Fibroblast of lung (primary cell): Measurements from ENCODE around the gene PKD1L1. TPM values are rescaled to one million over a fixed set of nuclear protein-coding genes. Genes with fewer than 3 reads are reported as not detected.

Experiments
- DNase-seq, 2 donors: peaks; one replicate each; pipeline versions ENCODE4 v3.0.0 to v3.0.0-alpha.2; 2010; ENCODE audit warnings: low read depth in 2 of 2
- H2AFZ ChIP-seq: 2 replicates; pipeline ENCODE4 v1.5.1; 2012; ENCODE audit warnings: low read length, control low read depth, inconsistent platforms
- H3K27ac ChIP-seq: 2 replicates; pipeline ENCODE4 v1.5.1; 2011; ENCODE audit warnings: low read length, control low read depth; ENCODE audit not compliant: insufficient read depth
- H3K27me3 ChIP-seq: 2 replicates; pipeline ENCODE4 v1.5.1; 2011; ENCODE audit warnings: mild to moderate bottlenecking, low read length; ENCODE audit not compliant: control insufficient read depth, insufficient read depth
- H3K36me3 ChIP-seq: 2 replicates; pipeline ENCODE4 v1.5.1; 2011; ENCODE audit warnings: low read length; ENCODE audit not compliant: control insufficient read depth, insufficient read depth
- H3K4me1 ChIP-seq: 2 replicates; pipeline ENCODE4 v1.5.1; 2011; ENCODE audit warnings: low read length; ENCODE audit not compliant: control insufficient read depth, insufficient read depth; ENCODE audit errors: extremely low read depth
- H3K4me2 ChIP-seq: 2 replicates; pipeline ENCODE4 v1.5.1; 2011; ENCODE audit warnings: low read length, control low read depth; ENCODE audit not compliant: insufficient read depth; ENCODE audit errors: extremely low read depth
- H3K4me3 ChIP-seq, 4 experiments: fragments of 200-600 bp in 1 of 4; sonication (generic) in 1 of 4; replicated peaks in 1 of 4; 2 replicates each; pipeline ENCODE4 v1.5.1; 2011 to 2016; ENCODE audit warnings: low read length in 4 of 4, low read depth in 3 of 4, mild to moderate bottlenecking in 3 of 4, control low read depth in 2 of 4, inconsistent platforms in 1 of 4, mixed read lengths in 1 of 4; ENCODE audit not compliant: insufficient read depth in 1 of 4; ENCODE audit errors: control extremely low read depth in 1 of 4
- H3K79me2 ChIP-seq: 2 replicates; pipeline ENCODE4 v1.5.1; 2012; ENCODE audit warnings: mild to moderate bottlenecking, low read length, inconsistent platforms; ENCODE audit not compliant: control insufficient read depth, insufficient read depth
- H3K9ac ChIP-seq: 2 replicates; pipeline ENCODE4 v1.5.1; 2011; ENCODE audit warnings: mild to moderate bottlenecking, low read length, control low read depth; ENCODE audit not compliant: insufficient read depth
- H3K9me3 ChIP-seq: 2 replicates; pipeline ENCODE4 v1.5.1; 2012; ENCODE audit warnings: low read depth, low read length; ENCODE audit not compliant: control insufficient read depth, insufficient read depth
- H4K20me1 ChIP-seq: 2 replicates; pipeline ENCODE4 v1.5.1; 2011; ENCODE audit warnings: low read length; ENCODE audit not compliant: control insufficient read depth, insufficient read depth; ENCODE audit errors: extremely low read depth
- EZH2 ChIP-seq: IDR thresholded peaks from 2 replicates; pipeline ENCODE4 v1.5.1; 2012; ENCODE audit warnings: low read length, control low read depth, mild to moderate bottlenecking; ENCODE audit errors: missing control alignments
- polyA plus RNA-seq, 2 donors: library from polyadenylated mRNA; depleted of rRNA in 1 of 2; stranded (reverse) in 1 of 2; unstranded in 1 of 2; fragments of >200 nt; gene quantifications; 2 replicates each; pipeline ENCODE4 v1.2.1, GENCODE V29; 2011 to 2012; ENCODE audit warnings: missing spikeins in 1 of 2
- total RNA-seq: library from RNA; depleted of rRNA; stranded (reverse); fragments of >200 nt; gene quantifications from 2 replicates; pipeline ENCODE4 v1.2.1, GENCODE V29; 2014
- TF ChIP-seq, protein P1 (sequence below), 2 donors: IDR thresholded peaks in 1 of 2; conservative IDR thresholded peaks in 1 of 2; 1 replicate in 1 of 2; 2 replicates in 1 of 2; pipeline ENCODE4 v1.5.1; 2011 to 2012; ENCODE audit warnings: low read length in 2 of 2, control low read depth in 1 of 2, inconsistent platforms in 1 of 2, low read depth in 1 of 2, mild to moderate bottlenecking in 1 of 2

Gene PKD1L1
- total and polyA plus RNA-seq, 2 donors (not counting 1 experiment from before 2014, with no cell fraction given), result under 0.01 to 0.12 TPM

DNA sequence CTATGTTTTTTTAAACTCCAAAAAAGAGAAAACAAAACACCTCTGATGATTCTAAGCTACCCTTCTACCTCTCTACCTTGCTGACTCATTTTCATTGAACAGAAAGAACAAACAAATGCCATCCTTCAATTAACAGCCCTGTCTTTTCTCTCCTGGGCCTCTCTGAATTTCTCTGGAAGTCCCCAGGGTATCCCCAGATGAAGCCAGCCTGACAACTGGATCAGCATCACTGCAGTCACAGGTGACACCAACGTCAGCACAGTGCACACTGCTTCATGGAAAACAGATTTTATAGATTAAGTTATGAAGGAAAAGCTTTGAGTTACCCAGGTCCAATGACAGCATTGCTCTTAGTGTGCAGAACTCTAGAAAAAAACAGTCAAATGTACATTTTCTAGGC lies 25.5 kb upstream of the PKD1L1 start:
- H3K27me3 ChIP-seq, result no peaks in the 10 kb centered on the region
- no peak overlapping the region for H3K4me3 ChIP-seq
- no peaks in the 10 kb centered on the region for H3K9me3 ChIP-seq
- no peaks in the 10 kb centered on the region for H4K20me1 ChIP-seq
- peaks cover 6% of the 10 kb centered on the region for H3K4me1 ChIP-seq
- peaks cover 16% of the 10 kb centered on the region for H3K36me3 ChIP-seq
- no peak overlapping the region for H3K4me2 ChIP-seq
- H2AFZ ChIP-seq, result no peak overlapping the region
- TF ChIP-seq EZH2, result no peak
- TF ChIP-seq, protein P1, sequence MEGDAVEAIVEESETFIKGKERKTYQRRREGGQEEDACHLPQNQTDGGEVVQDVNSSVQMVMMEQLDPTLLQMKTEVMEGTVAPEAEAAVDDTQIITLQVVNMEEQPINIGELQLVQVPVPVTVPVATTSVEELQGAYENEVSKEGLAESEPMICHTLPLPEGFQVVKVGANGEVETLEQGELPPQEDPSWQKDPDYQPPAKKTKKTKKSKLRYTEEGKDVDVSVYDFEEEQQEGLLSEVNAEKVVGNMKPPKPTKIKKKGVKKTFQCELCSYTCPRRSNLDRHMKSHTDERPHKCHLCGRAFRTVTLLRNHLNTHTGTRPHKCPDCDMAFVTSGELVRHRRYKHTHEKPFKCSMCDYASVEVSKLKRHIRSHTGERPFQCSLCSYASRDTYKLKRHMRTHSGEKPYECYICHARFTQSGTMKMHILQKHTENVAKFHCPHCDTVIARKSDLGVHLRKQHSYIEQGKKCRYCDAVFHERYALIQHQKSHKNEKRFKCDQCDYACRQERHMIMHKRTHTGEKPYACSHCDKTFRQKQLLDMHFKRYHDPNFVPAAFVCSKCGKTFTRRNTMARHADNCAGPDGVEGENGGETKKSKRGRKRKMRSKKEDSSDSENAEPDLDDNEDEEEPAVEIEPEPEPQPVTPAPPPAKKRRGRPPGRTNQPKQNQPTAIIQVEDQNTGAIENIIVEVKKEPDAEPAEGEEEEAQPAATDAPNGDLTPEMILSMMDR (conservative IDR thresholded peaks at IDR 0.05 in 1 of 2, IDR thresholded peaks at IDR 0.05 in 1 of 2; ENCODE audit: low read depth in 1 of 2, low read length in 2 of 2), result no peak
- no peak overlapping the region for H3K27ac ChIP-seq
- H3K79me2 ChIP-seq, result peaks cover 10% of the 10 kb centered on the region
- no peak for DNase-seq
- H3K9ac ChIP-seq, result no peak overlapping the region

- Histone ChIP-seq H3K4me3 (no peak overlapping the region), H3K4me1 (no peaks in the 10 kb centered on the region), H3K36me3 (peaks cover 24% of the 10 kb centered on the region), H3K27me3 (no peaks in the 10 kb centered on the region), H3K9me3 (no peaks in the 10 kb centered on the region), H3K79me2 (no peaks in the 10 kb centered on the region), H3K9ac (no peak overlapping the region), H4K20me1 (no peaks in the 10 kb centered on the region), H3K4me2 (no peak overlapping the region), H2AFZ (no peak overlapping the region), H3K27ac (no peak overlapping the region)
- TF ChIP-seq, protein P1 (conservative IDR thresholded peaks at IDR 0.05 in 1 of 2, IDR thresholded peaks at IDR 0.05 in 1 of 2; ENCODE audit: low read depth in 1 of 2, low read length in 2 of 2), result no peak
- DNase-seq, result no peak
Measured at GRCh38 chr7:47970761-47971160, 22.5 kb upstream of the PKD1L1 start.

- Histone ChIP-seq H3K27me3 (no peaks in the 10 kb centered on the region), H3K9ac (no peak overlapping the region)
- peak; percentile 63 to 75 for DNase-seq
Measured at GRCh38 chr7:47968847-47969774, 20.8 kb upstream of the PKD1L1 start.

More at GRCh38 chr7:47968847-47969774, 20.8 kb upstream of the PKD1L1 start:
- H2AFZ ChIP-seq, result no peak overlapping the region
- H3K4me2 ChIP-seq, result no peak overlapping the region
- no peak overlapping the region for H3K27ac ChIP-seq
- no peaks in the 10 kb centered on the region for H3K4me1 ChIP-seq
- TF ChIP-seq, protein P1 (conservative IDR thresholded peaks at IDR 0.05 in 1 of 2, IDR thresholded peaks at IDR 0.05 in 1 of 2; ENCODE audit: low read depth in 1 of 2, low read length in 2 of 2), result peak; percentile 94 to 97
- no peak for TF ChIP-seq EZH2
- no peaks in the 10 kb centered on the region for H3K79me2 ChIP-seq
- H3K36me3 ChIP-seq, result peaks cover 27% of the 10 kb centered on the region
- no peak overlapping the region for H3K4me3 ChIP-seq
- no peaks in the 10 kb centered on the region for H4K20me1 ChIP-seq
- no peaks in the 10 kb centered on the region for H3K9me3 ChIP-seq
